ENCODE results near the gene TBRG4.
A peak's percentile ranks its signal among the peaks of the same experiment; 100 is the strongest.

TBRG4 gene

DNA sequence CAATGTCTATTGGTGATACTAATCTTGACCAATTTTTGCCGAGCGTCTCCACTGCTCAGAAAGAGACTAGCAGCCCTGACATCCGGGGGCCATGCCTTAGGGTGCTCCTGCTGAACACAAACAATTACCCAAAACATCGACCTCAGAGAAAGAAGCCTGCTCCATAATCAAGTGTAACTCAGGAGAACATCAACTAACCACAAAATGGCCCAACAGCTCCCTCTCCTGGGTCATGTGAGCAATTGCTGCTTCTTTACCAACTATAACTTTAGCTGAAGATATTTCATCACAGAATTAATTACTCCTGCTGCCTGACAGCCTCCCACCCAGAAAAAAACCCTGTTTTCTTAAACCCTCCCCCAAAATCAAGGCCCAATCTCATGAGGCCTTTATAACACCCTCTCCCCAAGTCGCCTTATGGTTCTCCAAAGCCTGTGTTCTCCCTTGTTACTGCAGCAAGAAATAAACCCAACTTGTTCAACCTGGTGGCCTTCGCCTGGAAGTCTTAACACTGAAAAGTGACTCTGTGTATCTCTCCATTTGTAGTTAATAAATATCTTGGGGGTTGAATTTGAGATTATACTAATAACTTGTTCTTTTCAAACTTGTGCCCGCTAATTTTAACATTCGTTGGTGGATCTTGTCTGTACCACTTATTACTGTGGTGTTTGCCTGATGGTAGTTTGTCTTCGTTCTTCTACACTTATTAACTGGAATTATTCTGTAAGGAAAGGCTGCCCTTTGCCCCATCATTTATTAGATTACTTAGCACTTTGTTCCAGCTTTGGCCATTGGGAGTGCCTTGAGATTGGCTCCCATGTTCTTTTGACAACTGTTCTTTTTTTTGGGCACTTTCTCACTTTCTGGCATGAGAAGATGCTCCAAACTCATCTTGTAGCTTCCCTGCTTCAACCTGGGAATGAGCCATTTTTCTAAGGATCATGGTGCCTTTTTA lies 24.9 kb upstream of the TBRG4 start:
- TF ChIP-seq, protein P1, sequence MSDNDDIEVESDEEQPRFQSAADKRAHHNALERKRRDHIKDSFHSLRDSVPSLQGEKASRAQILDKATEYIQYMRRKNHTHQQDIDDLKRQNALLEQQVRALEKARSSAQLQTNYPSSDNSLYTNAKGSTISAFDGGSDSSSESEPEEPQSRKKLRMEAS (IDR thresholded peaks at IDR 0.05), result no peak
- TF ChIP-seq, protein P2, sequence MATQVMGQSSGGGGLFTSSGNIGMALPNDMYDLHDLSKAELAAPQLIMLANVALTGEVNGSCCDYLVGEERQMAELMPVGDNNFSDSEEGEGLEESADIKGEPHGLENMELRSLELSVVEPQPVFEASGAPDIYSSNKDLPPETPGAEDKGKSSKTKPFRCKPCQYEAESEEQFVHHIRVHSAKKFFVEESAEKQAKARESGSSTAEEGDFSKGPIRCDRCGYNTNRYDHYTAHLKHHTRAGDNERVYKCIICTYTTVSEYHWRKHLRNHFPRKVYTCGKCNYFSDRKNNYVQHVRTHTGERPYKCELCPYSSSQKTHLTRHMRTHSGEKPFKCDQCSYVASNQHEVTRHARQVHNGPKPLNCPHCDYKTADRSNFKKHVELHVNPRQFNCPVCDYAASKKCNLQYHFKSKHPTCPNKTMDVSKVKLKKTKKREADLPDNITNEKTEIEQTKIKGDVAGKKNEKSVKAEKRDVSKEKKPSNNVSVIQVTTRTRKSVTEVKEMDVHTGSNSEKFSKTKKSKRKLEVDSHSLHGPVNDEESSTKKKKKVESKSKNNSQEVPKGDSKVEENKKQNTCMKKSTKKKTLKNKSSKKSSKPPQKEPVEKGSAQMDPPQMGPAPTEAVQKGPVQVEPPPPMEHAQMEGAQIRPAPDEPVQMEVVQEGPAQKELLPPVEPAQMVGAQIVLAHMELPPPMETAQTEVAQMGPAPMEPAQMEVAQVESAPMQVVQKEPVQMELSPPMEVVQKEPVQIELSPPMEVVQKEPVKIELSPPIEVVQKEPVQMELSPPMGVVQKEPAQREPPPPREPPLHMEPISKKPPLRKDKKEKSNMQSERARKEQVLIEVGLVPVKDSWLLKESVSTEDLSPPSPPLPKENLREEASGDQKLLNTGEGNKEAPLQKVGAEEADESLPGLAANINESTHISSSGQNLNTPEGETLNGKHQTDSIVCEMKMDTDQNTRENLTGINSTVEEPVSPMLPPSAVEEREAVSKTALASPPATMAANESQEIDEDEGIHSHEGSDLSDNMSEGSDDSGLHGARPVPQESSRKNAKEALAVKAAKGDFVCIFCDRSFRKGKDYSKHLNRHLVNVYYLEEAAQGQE (IDR thresholded peaks at IDR 0.05; ENCODE audit: low read depth), result no peak
- peak; percentile 95 for TF ChIP-seq RAD21 (IDR thresholded peaks at IDR 0.05; ENCODE audit: low read depth)
- TF ChIP-seq EP300 (IDR thresholded peaks at IDR 0.05; ENCODE audit: borderline replicate concordance), result no peak
- TF ChIP-seq USF1 (IDR thresholded peaks at IDR 0.05), result peak; percentile 16; the same call in 1 of the 2 replicates
- no peak for TF ChIP-seq TEAD4 (IDR thresholded peaks at IDR 0.05)
- TF ChIP-seq TAF1 (IDR thresholded peaks at IDR 0.05; ENCODE audit: low read depth), result no peak
- TF ChIP-seq TCF12 (IDR thresholded peaks at IDR 0.05; ENCODE audit: low read depth), result no peak

DNA sequence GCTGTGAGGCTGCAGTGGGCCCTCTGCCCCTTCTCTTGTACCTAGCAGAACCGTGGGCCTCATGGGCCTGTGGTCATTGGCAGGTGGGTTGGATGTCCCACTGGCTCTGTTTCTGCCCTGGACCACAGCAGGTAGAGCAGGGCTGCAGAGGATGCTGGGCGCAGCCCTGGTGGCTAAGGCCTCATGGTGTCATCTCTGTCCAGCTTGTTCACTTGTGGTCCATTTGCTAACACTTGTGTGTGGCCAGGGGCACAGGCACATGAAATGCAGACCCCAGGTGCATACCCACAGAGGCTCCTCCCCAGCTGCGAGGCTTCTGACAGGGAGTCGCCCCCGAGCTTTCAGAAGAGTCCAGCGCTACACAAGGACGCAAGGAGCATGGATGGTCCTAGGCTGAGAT lies 22.4 kb upstream of the TBRG4 start:
- no peak for TF ChIP-seq RAD21 (IDR thresholded peaks at IDR 0.05; ENCODE audit: low read depth)
- no peak for TF ChIP-seq EGR1 (IDR thresholded peaks at IDR 0.05)
- TF ChIP-seq FOXM1 (IDR thresholded peaks at IDR 0.05; ENCODE audit: borderline replicate concordance, low read depth), result no peak
- TF ChIP-seq YY1 (IDR thresholded peaks at IDR 0.05; ENCODE audit: low read depth), result no peak
- no peak for TF ChIP-seq CREB1 (IDR thresholded peaks at IDR 0.05; ENCODE audit: low read depth)
- TF ChIP-seq NFIC (IDR thresholded peaks at IDR 0.05), result no peak
- TF ChIP-seq TAF1 (IDR thresholded peaks at IDR 0.05; ENCODE audit: low read depth), result no peak
- no peak for TF ChIP-seq TCF12 (IDR thresholded peaks at IDR 0.05; ENCODE audit: low read depth)
- no peak for TF ChIP-seq ZBTB7A (IDR thresholded peaks at IDR 0.05; ENCODE audit: low read depth)
- TF ChIP-seq, protein P1 (IDR thresholded peaks at IDR 0.05), result no peak
- no peak for TF ChIP-seq TEAD4 (IDR thresholded peaks at IDR 0.05)
- TF ChIP-seq USF1 (IDR thresholded peaks at IDR 0.05), result no peak
- TF ChIP-seq EP300 (IDR thresholded peaks at IDR 0.05; ENCODE audit: borderline replicate concordance), result no peak
- TF ChIP-seq, protein P2 (IDR thresholded peaks at IDR 0.05; ENCODE audit: low read depth), result no peak
- no peak for TF ChIP-seq CEBPB (IDR thresholded peaks at IDR 0.05)

GRCh38 chr7:45133352-45133751 lies 21.9 kb upstream of the TBRG4 start:
- TF ChIP-seq, protein P1 (IDR thresholded peaks at IDR 0.05), result no peak
- TF ChIP-seq CEBPB (IDR thresholded peaks at IDR 0.05), result no peak

GRCh38 chr7:45132708-45133320 lies 21.3 kb upstream of the TBRG4 start:
- TF ChIP-seq NFIC (IDR thresholded peaks at IDR 0.05), result no peak
- TF ChIP-seq EP300 (IDR thresholded peaks at IDR 0.05; ENCODE audit: borderline replicate concordance), result no peak
- no peak for TF ChIP-seq EGR1 (IDR thresholded peaks at IDR 0.05)
- TF ChIP-seq RAD21 (IDR thresholded peaks at IDR 0.05; ENCODE audit: low read depth), result no peak
- no peak for TF ChIP-seq CREB1 (IDR thresholded peaks at IDR 0.05; ENCODE audit: low read depth)
- TF ChIP-seq, protein P2 (IDR thresholded peaks at IDR 0.05; ENCODE audit: low read depth), result no peak
- no peak for TF ChIP-seq TCF12 (IDR thresholded peaks at IDR 0.05; ENCODE audit: low read depth)
- TF ChIP-seq TEAD4 (IDR thresholded peaks at IDR 0.05), result no peak
- no peak for TF ChIP-seq ZBTB7A (IDR thresholded peaks at IDR 0.05; ENCODE audit: low read depth)
- no peak for TF ChIP-seq USF1 (IDR thresholded peaks at IDR 0.05)
- TF ChIP-seq TAF1 (IDR thresholded peaks at IDR 0.05; ENCODE audit: low read depth), result no peak
- no peak for TF ChIP-seq FOXM1 (IDR thresholded peaks at IDR 0.05; ENCODE audit: borderline replicate concordance, low read depth)
- TF ChIP-seq, protein P1 (IDR thresholded peaks at IDR 0.05), result no peak
- no peak for TF ChIP-seq CEBPB (IDR thresholded peaks at IDR 0.05)
